Measurements from ENCODE around the gene PDGFA.

The PDGFA gene

DNA sequence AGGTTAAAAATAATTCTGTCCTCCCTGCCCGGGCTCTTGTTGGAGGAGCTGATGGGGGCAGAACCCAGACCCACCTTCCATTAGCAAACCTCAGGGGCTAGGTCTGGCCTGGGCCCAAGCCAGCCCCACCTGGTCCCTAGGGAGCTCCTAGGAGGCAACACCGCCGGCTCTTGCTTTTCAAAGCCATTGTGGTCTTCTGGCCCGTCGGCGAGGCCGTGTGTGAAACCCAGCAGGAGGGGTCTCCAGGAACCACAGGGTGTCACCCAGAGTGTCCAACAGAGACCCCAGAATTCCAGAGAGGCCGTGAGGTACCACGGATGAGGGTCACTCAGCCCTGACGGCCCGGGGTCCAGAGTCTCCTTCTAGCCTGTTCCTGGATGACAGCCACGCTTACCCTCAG, 16.6 kb upstream of the PDGFA start:
- H3K4me1 ChIP-seq (ENCODE audit: insufficient read depth, low read length): peaks cover 2% of the 10 kb centered on the region; the same call in 1 of the 2 replicates
- H3K36me3 ChIP-seq (ENCODE audit: insufficient read depth, low read length): no peaks in the 10 kb centered on the region
- H3K4me3 ChIP-seq (ENCODE audit: low read depth in 1 of 2, low read length in 2 of 2): no peak overlapping the region
- H3K9ac ChIP-seq (ENCODE audit: low read depth, low read length): no peak overlapping the region
- H3K79me2 ChIP-seq (ENCODE audit: insufficient read depth, low read length): no peaks in the 10 kb centered on the region
- H3K4me2 ChIP-seq (ENCODE audit: insufficient read depth, low read length): no peak overlapping the region
- no peaks in the 10 kb centered on the region for H3K9me3 ChIP-seq (ENCODE audit: insufficient read depth, low read length, severe bottlenecking)
- TF ChIP-seq EZH2 (IDR thresholded peaks at IDR 0.05; ENCODE audit: borderline replicate concordance, low read depth, low read length, severe bottlenecking): no peak
- TF ChIP-seq, protein P1, sequence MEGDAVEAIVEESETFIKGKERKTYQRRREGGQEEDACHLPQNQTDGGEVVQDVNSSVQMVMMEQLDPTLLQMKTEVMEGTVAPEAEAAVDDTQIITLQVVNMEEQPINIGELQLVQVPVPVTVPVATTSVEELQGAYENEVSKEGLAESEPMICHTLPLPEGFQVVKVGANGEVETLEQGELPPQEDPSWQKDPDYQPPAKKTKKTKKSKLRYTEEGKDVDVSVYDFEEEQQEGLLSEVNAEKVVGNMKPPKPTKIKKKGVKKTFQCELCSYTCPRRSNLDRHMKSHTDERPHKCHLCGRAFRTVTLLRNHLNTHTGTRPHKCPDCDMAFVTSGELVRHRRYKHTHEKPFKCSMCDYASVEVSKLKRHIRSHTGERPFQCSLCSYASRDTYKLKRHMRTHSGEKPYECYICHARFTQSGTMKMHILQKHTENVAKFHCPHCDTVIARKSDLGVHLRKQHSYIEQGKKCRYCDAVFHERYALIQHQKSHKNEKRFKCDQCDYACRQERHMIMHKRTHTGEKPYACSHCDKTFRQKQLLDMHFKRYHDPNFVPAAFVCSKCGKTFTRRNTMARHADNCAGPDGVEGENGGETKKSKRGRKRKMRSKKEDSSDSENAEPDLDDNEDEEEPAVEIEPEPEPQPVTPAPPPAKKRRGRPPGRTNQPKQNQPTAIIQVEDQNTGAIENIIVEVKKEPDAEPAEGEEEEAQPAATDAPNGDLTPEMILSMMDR (IDR thresholded peaks at IDR 0.05; ENCODE audit: borderline replicate concordance, extremely low read depth, low read length, poor library complexity, severe bottlenecking): no peak
- H4K20me1 ChIP-seq (ENCODE audit: insufficient read depth, low read length): no peaks in the 10 kb centered on the region
- no peak overlapping the region for H3K27ac ChIP-seq (ENCODE audit: low read length)
- H3K27me3 ChIP-seq (ENCODE audit: insufficient read depth, low read length, poor library complexity): no peaks in the 10 kb centered on the region
- DNase-seq (no peak), ATAC-seq (ENCODE audit: insufficient read depth, low read depth) (no peak)
- no peak overlapping the region for H2AFZ ChIP-seq (ENCODE audit: low read depth, low read length)

DNA sequence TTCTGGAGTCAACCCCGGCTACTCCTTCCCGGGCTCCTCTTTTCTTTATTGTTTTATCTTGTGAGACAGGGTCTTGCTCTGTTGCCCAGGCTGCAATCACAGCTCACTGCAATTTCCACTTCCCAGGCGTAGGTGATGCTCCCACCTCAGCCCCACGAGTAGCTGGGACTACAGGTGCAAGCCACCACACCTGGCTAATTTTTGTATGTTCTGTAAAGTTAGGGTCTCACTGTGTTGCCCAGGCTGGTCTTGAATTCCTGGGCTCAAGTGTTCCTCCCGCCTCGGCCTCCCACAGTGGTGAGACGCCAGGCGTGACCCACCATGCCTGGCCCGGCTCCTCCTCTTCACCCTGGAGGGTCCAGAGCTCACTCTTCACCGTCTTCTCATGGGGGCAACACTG, 15.3 kb upstream of the PDGFA start:
- Histone ChIP-seq H3K9me3 (ENCODE audit: insufficient read depth, low read length, severe bottlenecking) (no peaks in the 10 kb centered on the region), H4K20me1 (ENCODE audit: insufficient read depth, low read length) (no peaks in the 10 kb centered on the region), H3K79me2 (ENCODE audit: insufficient read depth, low read length) (no peaks in the 10 kb centered on the region), H3K27me3 (ENCODE audit: insufficient read depth, low read length, poor library complexity) (no peaks in the 10 kb centered on the region), H3K4me2 (ENCODE audit: insufficient read depth, low read length) (no peak overlapping the region), H3K36me3 (ENCODE audit: insufficient read depth, low read length) (no peaks in the 10 kb centered on the region), H2AFZ (ENCODE audit: low read depth, low read length) (no peak overlapping the region), H3K9ac (ENCODE audit: low read depth, low read length) (no peak overlapping the region), H3K4me3 (ENCODE audit: low read depth in 1 of 2, low read length in 2 of 2) (no peak overlapping the region), H3K27ac (ENCODE audit: low read length) (no peak overlapping the region), H3K4me1 (ENCODE audit: insufficient read depth, low read length) (no peaks in the 10 kb centered on the region)
- no peak for TF ChIP-seq EZH2 (IDR thresholded peaks at IDR 0.05; ENCODE audit: borderline replicate concordance, low read depth, low read length, severe bottlenecking)
- TF ChIP-seq, protein P1 (IDR thresholded peaks at IDR 0.05; ENCODE audit: borderline replicate concordance, extremely low read depth, low read length, poor library complexity, severe bottlenecking): no peak
- no peak for DNase-seq
- no peak for ATAC-seq (ENCODE audit: insufficient read depth, low read depth)

DNA sequence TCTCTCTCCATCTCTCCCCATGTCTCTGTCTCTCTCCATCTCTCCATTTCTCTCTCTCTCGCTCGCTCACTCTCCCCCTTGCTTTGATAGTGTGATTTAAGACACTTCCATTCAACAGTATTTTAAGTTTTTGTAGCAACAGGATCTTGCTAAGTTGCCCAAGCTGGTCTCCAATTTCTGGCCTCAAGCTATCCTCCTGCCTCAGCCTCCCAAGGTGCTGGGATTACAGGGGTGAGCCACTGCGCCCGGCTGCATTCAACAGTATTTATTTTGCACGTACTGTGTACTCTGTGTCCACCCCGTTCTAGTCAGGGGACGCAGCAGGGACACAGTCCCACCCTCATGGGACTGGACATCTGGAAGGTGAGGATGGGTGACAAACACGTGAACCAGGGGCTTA, 14.4 kb upstream of the PDGFA start:
- Histone ChIP-seq H4K20me1 (ENCODE audit: insufficient read depth, low read length) (no peaks in the 10 kb centered on the region), H3K4me1 (ENCODE audit: insufficient read depth, low read length) (no peaks in the 10 kb centered on the region), H3K27ac (ENCODE audit: low read length) (no peak overlapping the region)

More for the DNA sequence above, 14.4 kb upstream of the PDGFA start:
- Histone ChIP-seq H2AFZ (ENCODE audit: low read depth, low read length) (no peak overlapping the region), H3K79me2 (ENCODE audit: insufficient read depth, low read length) (no peaks in the 10 kb centered on the region), H3K9ac (ENCODE audit: low read depth, low read length) (no peak overlapping the region), H3K27me3 (ENCODE audit: insufficient read depth, low read length, poor library complexity) (no peaks in the 10 kb centered on the region), H3K36me3 (ENCODE audit: insufficient read depth, low read length) (no peaks in the 10 kb centered on the region), H3K4me2 (ENCODE audit: insufficient read depth, low read length) (no peak overlapping the region), H3K4me3 (ENCODE audit: low read depth in 1 of 2, low read length in 2 of 2) (no peak overlapping the region), H3K9me3 (ENCODE audit: insufficient read depth, low read length, severe bottlenecking) (no peaks in the 10 kb centered on the region)
- DNase-seq (no peak), ATAC-seq (ENCODE audit: insufficient read depth, low read depth) (no peak)
- TF ChIP-seq, protein P1 (IDR thresholded peaks at IDR 0.05; ENCODE audit: borderline replicate concordance, extremely low read depth, low read length, poor library complexity, severe bottlenecking): no peak
- no peak for TF ChIP-seq EZH2 (IDR thresholded peaks at IDR 0.05; ENCODE audit: borderline replicate concordance, low read depth, low read length, severe bottlenecking)
